Esophagus squamous epithelium (tissue), 5 donors: ENCODE measurements around the gene MAN2A2. TPM values are rescaled to one million over a fixed set of nuclear protein-coding genes. Genes with fewer than 3 reads are reported as not detected.

Experiments used
- DNase-seq: peaks from one replicate; lab custom pipeline; 2025; lab: John Stamatoyannopoulos, UW
- H3K27ac ChIP-seq, 4 donors: fragments of 200-600 bp; sonication (generic); one replicate each; pipeline ENCODE4 v1.5.1; 2016 to 2019; ENCODE audit warnings: mild to moderate bottlenecking in 1 of 4
- H3K27me3 ChIP-seq, 4 donors: fragments of 200-600 bp; sonication (generic); 1 replicate in 3 of 4; 2 replicates in 1 of 4; pipeline versions ENCODE4 v1.5.1 to v1.6.0; 2017 to 2021; ENCODE audit warnings: antibody characterized with exemption in 1 of 4
- H3K36me3 ChIP-seq, 3 donors: fragments of 200-600 bp; sonication (generic); one replicate each; pipeline ENCODE4 v1.5.1; 2016 to 2019
- H3K4me1 ChIP-seq, 3 donors: fragments of 200-600 bp; sonication (generic); one replicate each; pipeline ENCODE4 v1.5.1; 2017 to 2019
- H3K4me3 ChIP-seq, 4 donors: fragments of 200-600 bp; sonication (generic); 1 replicate in 3 of 4; 2 replicates in 1 of 4; pipeline ENCODE4 v1.5.1; 2016 to 2019; ENCODE audit warnings: mild to moderate bottlenecking in 2 of 4, moderate library complexity in 1 of 4
- H3K9me3 ChIP-seq, 3 donors: fragments of 200-600 bp; sonication (generic); one replicate each; pipeline ENCODE4 v1.5.1; 2016 to 2019
- CTCF ChIP-seq, 6 experiments: fragments of 450-650 bp in 4 of 6; fragments of 200-600 bp in 2 of 6; sonication (generic) in 2 of 6; IDR thresholded peaks; one replicate each; pipeline ENCODE4 v1.5.1; 2016 to 2019; ENCODE audit warnings: antibody characterized with exemption in 6 of 6, mild to moderate bottlenecking in 4 of 6, moderate library complexity in 4 of 6
- POLR2A ChIP-seq, 4 donors: fragments of 450-650 bp; IDR thresholded peaks; one replicate each; pipeline ENCODE4 v1.6.1; 2017; ENCODE audit warnings: antibody characterized with exemption in 4 of 4, mild to moderate bottlenecking in 4 of 4, moderate library complexity in 3 of 4
- WGBS, 2 donors: methylation state at CpG; one replicate each; pipeline ENCODE4 v1.1.5; 2018; 5-methylcytosine and 5-hydroxymethylcytosine counted together
- intact Hi-C: fragments of 100-400 bp; cut with DNase I; formaldehyde crosslinking; loops from one replicate; pipeline ENCODE4 v1.15.0; 2022
- total RNA-seq, 4 donors: library from RNA; depleted of rRNA; stranded (reverse); fragments of >200 nt; gene quantifications; one replicate each; pipeline ENCODE4 v1.1.0, GENCODE V29; 2016
- donor health status: DM: yes; HTN: yes; CAD: no.

The MAN2A2 gene
- total RNA-seq, 4 donors from 2014 or later, result 9.9 to 25.2 (median 12.1) TPM

DNA sequence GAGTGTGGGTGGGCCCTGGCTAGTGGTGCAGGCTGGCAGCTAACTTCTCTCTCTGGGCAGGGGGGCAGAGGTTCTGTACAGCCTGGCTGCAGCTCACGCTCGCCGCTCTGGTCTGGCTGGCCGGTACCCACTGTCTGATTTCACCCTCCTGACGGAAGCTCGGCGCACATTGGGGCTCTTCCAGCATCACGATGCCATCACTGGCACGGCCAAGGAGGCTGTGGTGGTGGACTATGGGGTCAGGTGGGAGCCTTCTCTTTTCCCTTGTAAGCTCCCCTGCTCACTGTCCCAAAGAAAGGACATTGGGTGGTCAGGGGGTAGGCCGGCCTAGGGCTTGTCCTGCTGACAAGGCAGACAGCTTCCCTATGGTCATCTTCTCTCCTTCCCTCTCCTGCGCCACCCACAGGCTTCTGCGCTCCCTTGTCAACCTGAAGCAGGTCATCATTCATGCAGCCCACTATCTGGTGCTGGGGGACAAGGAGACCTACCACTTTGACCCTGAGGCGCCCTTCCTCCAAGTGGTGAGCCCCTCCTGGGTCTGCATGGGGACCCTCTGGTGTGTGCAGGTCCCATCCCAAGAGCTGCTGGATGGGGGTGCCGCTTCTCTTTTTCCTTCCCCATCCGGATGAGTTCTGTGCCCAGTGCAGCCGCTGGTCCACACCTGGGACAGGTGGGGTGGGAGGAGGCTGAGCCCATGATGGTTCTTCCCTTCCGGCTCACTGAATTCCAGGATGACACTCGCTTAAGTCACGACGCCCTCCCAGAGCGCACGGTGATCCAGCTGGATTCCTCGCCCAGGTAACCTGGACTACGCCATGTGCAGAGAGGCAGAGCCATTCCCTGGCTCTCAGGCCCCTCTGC, 7.6 kb downstream of the MAN2A2 start:
- Histone ChIP-seq H3K27me3 (no peaks in the 10 kb centered on the region), H3K9me3 (no peaks in the 10 kb centered on the region), H3K27ac (no peak overlapping the region), H3K36me3 (peaks cover 49 to 100% (median 65%) of the 10 kb centered on the region in 3 donors), H3K4me1 (no peaks in the 10 kb centered on the region), H3K4me3 (no peak overlapping the region)
- WGBS, 2 donors, result 93 to 96% methylated on average over 10 to 13 of the region's 24 CpGs
- TF ChIP-seq CTCF (IDR thresholded peaks at IDR 0.05) (no peak), POLR2A (IDR thresholded peaks at IDR 0.05) (no peak)
- intact Hi-C loops, result no loop called here
- DNase-seq, result no peak

DNA sequence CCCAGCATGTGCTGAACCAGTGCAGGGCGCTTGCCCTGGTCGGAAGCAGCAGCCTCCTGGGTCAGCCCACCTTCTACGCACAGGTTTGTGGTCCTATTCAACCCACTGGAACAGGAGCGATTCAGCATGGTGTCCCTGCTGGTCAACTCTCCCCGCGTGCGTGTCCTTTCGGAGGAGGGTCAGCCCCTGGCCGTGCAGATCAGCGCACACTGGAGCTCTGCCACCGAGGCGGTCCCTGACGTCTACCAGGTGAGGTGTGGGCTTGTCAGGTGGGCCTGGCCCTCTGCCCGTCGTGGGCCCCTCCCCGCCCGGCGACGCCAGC, 8.2 kb downstream of the MAN2A2 start:
- Histone ChIP-seq H3K27ac (no peak overlapping the region), H3K4me3 (no peak overlapping the region), H3K36me3 (peaks cover 44 to 100% (median 59%) of the 10 kb centered on the region in 3 donors), H3K9me3 (no peaks in the 10 kb centered on the region), H3K4me1 (no peaks in the 10 kb centered on the region), H3K27me3 (no peaks in the 10 kb centered on the region)
- TF ChIP-seq POLR2A (IDR thresholded peaks at IDR 0.05) (no peak), CTCF (IDR thresholded peaks at IDR 0.05) (no peak)
- no peak for DNase-seq
- WGBS, 2 donors, result 88% methylated on average over 6 of the region's 19 CpGs; no CpG with 5 or more reads in 1 of the 2 donors
- intact Hi-C loops, result no loop called here

DNA sequence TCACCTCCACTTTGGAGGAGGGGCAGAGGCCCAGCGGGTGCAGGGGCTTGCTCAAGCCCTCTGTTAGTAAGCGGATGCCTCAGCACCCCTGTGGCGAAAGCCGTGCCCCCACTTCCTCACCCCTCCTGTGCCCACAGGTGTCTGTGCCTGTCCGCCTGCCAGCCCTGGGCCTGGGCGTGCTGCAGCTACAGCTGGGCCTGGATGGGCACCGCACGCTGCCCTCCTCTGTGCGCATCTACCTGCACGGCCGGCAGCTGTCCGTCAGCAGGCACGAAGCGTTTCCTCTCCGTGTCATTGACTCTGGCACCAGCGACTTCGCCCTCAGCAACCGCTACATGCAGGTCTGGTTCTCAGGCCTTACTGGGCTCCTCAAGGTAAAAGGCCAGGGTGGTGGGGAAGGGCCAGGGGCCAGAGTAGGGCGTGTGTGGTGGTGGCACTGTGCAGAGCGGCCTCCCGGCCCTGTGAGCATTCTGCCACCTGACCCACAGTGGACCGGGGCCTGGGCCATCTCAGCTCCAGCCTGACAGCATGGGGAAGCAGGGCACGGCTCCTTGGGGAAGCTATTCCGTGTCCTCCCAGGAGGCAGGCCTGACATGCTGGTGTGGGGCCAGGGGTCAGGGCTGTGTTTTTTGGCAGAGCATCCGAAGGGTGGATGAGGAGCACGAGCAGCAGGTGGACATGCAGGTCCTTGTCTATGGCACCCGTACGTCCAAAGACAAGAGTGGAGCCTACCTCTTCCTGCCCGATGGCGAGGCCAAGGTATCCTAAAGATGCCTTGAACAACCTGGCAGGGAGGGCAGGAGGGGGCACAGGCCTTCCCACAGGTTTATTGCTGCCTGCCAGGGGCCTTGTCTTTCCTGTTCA, 9.0 kb downstream of the MAN2A2 start:
- no peak overlapping the region for H3K4me3 ChIP-seq
- H3K4me1 ChIP-seq, result no peaks in the 10 kb centered on the region
- intact Hi-C loops, result no loop called here
- H3K27me3 ChIP-seq, result no peaks in the 10 kb centered on the region
- H3K9me3 ChIP-seq, result no peaks in the 10 kb centered on the region
- peaks cover 45 to 100% (median 50%) of the 10 kb centered on the region in 3 donors for H3K36me3 ChIP-seq
- H3K27ac ChIP-seq, result no peak overlapping the region
- no peak for DNase-seq
- TF ChIP-seq CTCF (IDR thresholded peaks at IDR 0.05), result no peak
- no peak for TF ChIP-seq POLR2A (IDR thresholded peaks at IDR 0.05)
- 86 to 95% methylated on average over 12 to 23 of the region's 30 CpGs for WGBS, 2 donors

DNA sequence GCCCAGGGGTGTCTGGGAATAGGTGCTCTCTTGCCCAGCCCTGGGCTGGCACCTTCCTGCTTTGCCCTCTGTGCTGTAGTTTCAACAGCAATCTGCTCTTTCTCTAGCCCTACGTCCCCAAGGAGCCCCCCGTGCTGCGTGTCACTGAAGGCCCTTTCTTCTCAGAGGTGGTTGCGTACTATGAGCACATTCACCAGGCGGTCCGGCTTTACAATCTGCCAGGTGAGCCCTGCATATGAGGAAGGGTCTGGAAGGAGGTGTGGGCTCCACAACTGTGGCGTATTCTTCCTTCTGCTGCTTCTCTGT, 9.6 kb downstream of the MAN2A2 start:
- no peak overlapping the region for H3K27ac ChIP-seq
- WGBS, 2 donors, result 94 to 96% methylated on average over 5 to 7 of the region's 7 CpGs
- H3K9me3 ChIP-seq, result no peaks in the 10 kb centered on the region
- H3K36me3 ChIP-seq, result peaks cover 46 to 100% (median 50%) of the 10 kb centered on the region in 3 donors
- H3K4me1 ChIP-seq, result no peaks in the 10 kb centered on the region
- H3K27me3 ChIP-seq, result no peaks in the 10 kb centered on the region
- TF ChIP-seq CTCF (IDR thresholded peaks at IDR 0.05), result no peak
- TF ChIP-seq POLR2A (IDR thresholded peaks at IDR 0.05), result no peak
- intact Hi-C loops, result no loop called here
- no peak for DNase-seq
- no peak overlapping the region for H3K4me3 ChIP-seq
